A549 (cell line): ENCODE results near the gene PTPA. TPM values are rescaled to one million over a fixed set of nuclear protein-coding genes. Genes with fewer than 3 reads are reported as not detected.

Experiments
- ATAC-seq, 2 experiments: fragments of 200-7000 bp in 1 of 2; fragments of >200 bp in 1 of 2; cut with Nextera tagmentation in 1 of 2; cut with Tn5 transposase in 1 of 2; 3 replicates each; pipeline versions ENCODE4 v1.8.0 to v1.9.1; 2018 to 2020; ENCODE audit warnings: mild to moderate bottlenecking in 1 of 2, moderate library complexity in 1 of 2
- CTCF ChIA-PET: fragments of 300-600 bp; sonication (Branson Sonifier 250); formaldehyde crosslinking; extraction: SDS; loops from one replicate; lab custom pipeline; 2021; ENCODE audit warnings: antibody characterized with exemption, inconsistent platforms; lab: Yijun Ruan, JAX
- POLR2A ChIA-PET: fragments of 350-600 bp; formaldehyde crosslinking; extraction: SDS; loops from one replicate; lab custom pipeline; 2021; ENCODE audit warnings: antibody characterized with exemption, inconsistent platforms; lab: Yijun Ruan, JAX
- DNase-seq, 2 experiments: peaks; one replicate each; pipeline versions ENCODE4 v3.0.0 to v3.0.0-alpha.2; 2011 to 2016; ENCODE audit warnings: low read depth in 1 of 2, low spot score in 1 of 2
- FAIRE-seq: peaks from 2 replicates; lab custom pipeline; 2011; peaks lifted over from hg19 to GRCh38; lab: Jason Lieb, UNC
- H3K27ac ChIP-seq, 2 experiments: fragments of >200 bp; sonication (Bioruptor Twin); formaldehyde crosslinking; 3 replicates each; pipeline ENCODE4 v1.5.1; 2016 to 2017
- H3K4me1 ChIP-seq: fragments of >200 bp; sonication (Bioruptor Twin); formaldehyde crosslinking; 3 replicates; pipeline ENCODE4 v1.6.1; 2016
- H3K4me2 ChIP-seq: fragments of >200 bp; sonication (Bioruptor Twin); formaldehyde crosslinking; 3 replicates; pipeline ENCODE4 v1.6.1; 2016
- H3K4me3 ChIP-seq: fragments of >200 bp; sonication (Bioruptor Twin); formaldehyde crosslinking; 3 replicates; pipeline ENCODE4 v1.5.1; 2016
- H3K9me3 ChIP-seq: fragments of >200 bp; sonication (Bioruptor Twin); formaldehyde crosslinking; 3 replicates; pipeline ENCODE4 v1.6.1; 2016
- BCL3 ChIP-seq: fragments of >200 bp; sonication (Bioruptor Twin); formaldehyde crosslinking; IDR thresholded peaks from 3 replicates; pipeline ENCODE4 v1.6.1; 2016
- CBX8 ChIP-seq: fragments of 200-600 bp; sonication (generic); IDR thresholded peaks from 2 replicates; pipeline ENCODE4 v1.6.1; 2016
- CHD2 ChIP-seq: fragments of 150-350 bp; IDR thresholded peaks from 2 replicates; pipeline ENCODE4 v1.6.1; 2014; ENCODE audit warnings: low read length; ENCODE audit not compliant: partially characterized antibody
- CHD4 ChIP-seq: fragments of 200-600 bp; sonication (generic); IDR thresholded peaks from 2 replicates; pipeline ENCODE4 v1.6.1; 2016; ENCODE audit warnings: antibody characterized with exemption, mild to moderate bottlenecking, borderline replicate concordance
- CTCF ChIP-seq: fragments of >200 bp; sonication (Bioruptor Twin); formaldehyde crosslinking; IDR thresholded peaks from 3 replicates; pipeline ENCODE4 v1.5.1; 2016
- ESRRA ChIP-seq: fragments of 150-350 bp; IDR thresholded peaks from 2 replicates; pipeline ENCODE4 v1.6.1; 2014; ENCODE audit warnings: mild to moderate bottlenecking, low read length, borderline replicate concordance
- FOSB ChIP-seq: fragments of 250-450 bp; sonication (Bioruptor Pico); IDR thresholded peaks from 2 replicates; pipeline ENCODE4 v1.5.0; 2020; ENCODE audit warnings: mild to moderate bottlenecking, moderate library complexity
- GATA3 ChIP-seq: IDR thresholded peaks from 2 replicates; pipeline ENCODE4 v1.6.1; 2012; ENCODE audit warnings: borderline replicate concordance
- HDAC2 ChIP-seq: fragments of 200-600 bp; sonication (generic); IDR thresholded peaks from 2 replicates; pipeline ENCODE4 v1.6.1; 2016
- HES2 ChIP-seq: fragments of >200 bp; sonication (Bioruptor Twin); formaldehyde crosslinking; IDR thresholded peaks from 2 replicates; pipeline ENCODE4 v1.6.1; 2016
- HOXB5 ChIP-seq: fragments of 250-450 bp; sonication (Bioruptor Pico); IDR thresholded peaks from 2 replicates; pipeline ENCODE4 v1.5.0; 2020; ENCODE audit warnings: mild to moderate bottlenecking, moderate library complexity
- JUN ChIP-seq, 2 experiments: fragments of >200 bp; sonication (Bioruptor Twin); formaldehyde crosslinking; IDR thresholded peaks; 2 replicates in 1 of 2; 3 replicates in 1 of 2; pipeline ENCODE4 v1.6.1; 2016 to 2017
- KDM5A ChIP-seq: fragments of 200-600 bp; sonication (generic); IDR thresholded peaks from 2 replicates; pipeline ENCODE4 v1.6.1; 2016; ENCODE audit warnings: antibody characterized with exemption, mild to moderate bottlenecking
- POLR2AphosphoS2 ChIP-seq: conservative IDR thresholded peaks from 2 replicates; pipeline ENCODE4 v1.6.1; 2012; ENCODE audit warnings: low read length, improper control_type of control experiment, inconsistent platforms
- RARB ChIP-seq: fragments of 250-450 bp; sonication (Bioruptor Pico); IDR thresholded peaks from 2 replicates; pipeline ENCODE4 v1.8.0; 2021; ENCODE audit warnings: mild to moderate bottlenecking, moderate library complexity
- SREBF2 ChIP-seq: fragments of 450-650 bp; IDR thresholded peaks from 2 replicates; pipeline ENCODE4 v1.6.1; 2014; ENCODE audit warnings: mild to moderate bottlenecking, moderate library complexity
- TFCP2L1 ChIP-seq: fragments of 250-450 bp; sonication (Bioruptor Pico); IDR thresholded peaks from 2 replicates; pipeline ENCODE4 v1.5.0; 2021; ENCODE audit warnings: mild to moderate bottlenecking
- TP53 ChIP-seq: fragments of 250-450 bp; sonication (Bioruptor Pico); IDR thresholded peaks from 2 replicates; pipeline ENCODE4 v1.5.0; 2021; ENCODE audit warnings: mild to moderate bottlenecking, moderate library complexity
- ZFP36 ChIP-seq: fragments of 450-650 bp; IDR thresholded peaks from 2 replicates; pipeline ENCODE4 v1.6.1; 2014; ENCODE audit warnings: borderline replicate concordance; ENCODE audit not compliant: partially characterized antibody
- WGBS: methylation state at CpG from one replicate; pipeline ENCODE4 v1.1.6; 2017; ENCODE audit errors: missing lambda C conversion rate; 5-methylcytosine and 5-hydroxymethylcytosine counted together
- polyA plus RNA-seq, 4 experiments: library from polyadenylated mRNA; depleted of rRNA in 3 of 4; stranded (reverse); fragments of >200 nt; fragmentation: RNase III in 1 of 4; extraction: RNeasy Plus Mini Kit Qiagen cat#74134 plus additional on column Dnase treatment in 1 of 4; gene quantifications; 2 replicates in 3 of 4; 3 replicates in 1 of 4; pipeline ENCODE4 v1.2.3, GENCODE V29; 2011 to 2017

Gene PTPA
- polyA plus RNA-seq, 2 of the 4 experiments (the other 2 are of a cell fraction): 140 to 161 TPM

GRCh38 chr9:129191234-129191633 is 80.0 kb downstream of the PTPA start:
- CTCF ChIA-PET: interaction anchor here (0.6 to 3.1 kb wide), 5 partner anchors 9 to 366 kb away, joined by 3 to 14 read pairs (median 4); no protein-coding TSS in a partner anchor
- 90% methylated on average over 7 of the region's 7 CpGs for WGBS
- no peak for FAIRE-seq

GRCh38 chr9:129193655-129194054 is 82.4 kb downstream of the PTPA start:
- no peak for FAIRE-seq
- peak; percentile 22 to 40; a peak in 3 of 6 replicates for ATAC-seq
- no peak overlapping the region; a peak in 1 of 6 replicates for H3K27ac ChIP-seq
- H3K4me2 ChIP-seq: no peak overlapping the region
- no peak for DNase-seq
- ChIA-PET CTCF (interaction anchor here (0.8 to 1.8 kb wide), 5 partner anchors 12 to 87 kb away, joined by 3 to 6 read pairs (median 4); no protein-coding TSS in a partner anchor), POLR2A (no interaction called here)
- no peak overlapping the region for H3K4me3 ChIP-seq
- TF ChIP-seq HES2 (no peak), HOXB5 (CRISPR knock-in tag) (no peak), KDM5A (no peak), TP53 (CRISPR knock-in tag) (no peak), FOSB (CRISPR knock-in tag) (no peak), JUN (IDR thresholded peaks at IDR 0.05) (no peak), CBX8 (no peak), CHD4 (no peak), SREBF2 (no peak), ZFP36 (no peak), BCL3 (no peak), TFCP2L1 (no peak)
- WGBS: 65% methylated on average over 7 of the region's 7 CpGs
- no peaks in the 10 kb centered on the region for H3K4me1 ChIP-seq
- peaks cover 36% of the 10 kb centered on the region; the same call in 2 of the 3 replicates for H3K9me3 ChIP-seq

More at GRCh38 chr9:129191234-129191633, 80.0 kb downstream of the PTPA start:
- no peak for TF ChIP-seq CHD2
- TF ChIP-seq POLR2AphosphoS2: no peak
- no peak for TF ChIP-seq SREBF2
- no peak for TF ChIP-seq CTCF
- TF ChIP-seq HES2: no peak
- TF ChIP-seq RARB (CRISPR knock-in tag): no peak
- TF ChIP-seq TFCP2L1: no peak
- TF ChIP-seq HDAC2: no peak
- no peak for TF ChIP-seq GATA3
- TF ChIP-seq ESRRA: no peak
- TF ChIP-seq BCL3: no peak
- peaks cover 40% of the 10 kb centered on the region for H3K9me3 ChIP-seq
- H3K4me3 ChIP-seq: no peak overlapping the region
- peaks cover under 1% of the 10 kb centered on the region; the same call in 1 of the 3 replicates for H3K4me1 ChIP-seq
- DNase-seq (no peak), ATAC-seq (no peak)
- H3K27ac ChIP-seq: no peak overlapping the region
- no peak overlapping the region for H3K4me2 ChIP-seq
- POLR2A ChIA-PET: interaction anchor here (3.6 kb wide), 1 partner anchor 13 kb away, joined by 22 read pairs; the partner anchor contains the start of gene IER5L
